A673 (cell line): Measurements from ENCODE around the gene SNTG2. TPM values are rescaled to one million over a fixed set of nuclear protein-coding genes. Genes with fewer than 3 reads are reported as not detected.

Experiments
- BruUV-seq: library from RNA; stranded (reverse); fragments of 400-500 nt; replicated peaks from 2 replicates; lab custom pipeline; 2021; lab: Mats Ljungman, UMichigan
- CTCF ChIA-PET: fragments of 300-600 bp; sonication (Branson Sonifier 250); formaldehyde crosslinking; loops from one replicate; lab custom pipeline; 2022; ENCODE audit warnings: antibody characterized with exemption; lab: Charles Lee
- POLR2A ChIA-PET: fragments of 300-600 bp; sonication (Branson Sonifier 250); formaldehyde crosslinking; loops from one replicate; lab custom pipeline; 2022; ENCODE audit warnings: antibody characterized with exemption; ENCODE audit not compliant: low non-redundant PET; lab: Charles Lee
- DNase-seq: peaks from one replicate; pipeline ENCODE4 v3.0.0-alpha.2; 2015; ENCODE audit warnings: low spot score
- H3K27ac ChIP-seq: fragments of 200-600 bp; sonication (generic); 2 replicates; pipeline ENCODE4 v1.5.1; 2016; ENCODE audit warnings: mixed run types, low read depth, mild to moderate bottlenecking, mixed read lengths, antibody characterized with exemption, low read length; ENCODE audit not compliant: poor library complexity, severe bottlenecking
- H3K27me3 ChIP-seq: fragments of 200-600 bp; sonication (generic); replicated peaks from 2 replicates; pipeline ENCODE4 v1.6.1; 2017; ENCODE audit warnings: mixed run types, low read depth, mild to moderate bottlenecking, mixed read lengths, antibody characterized with exemption, low read length; ENCODE audit not compliant: insufficient read depth, poor library complexity
- H3K36me3 ChIP-seq: fragments of 200-600 bp; sonication (generic); 2 replicates; pipeline ENCODE4 v1.6.1; 2016; ENCODE audit warnings: mixed run types, mild to moderate bottlenecking, mixed read lengths, antibody characterized with exemption, low read length; ENCODE audit not compliant: insufficient read depth, poor library complexity, severe bottlenecking
- H3K4me1 ChIP-seq: fragments of 200-600 bp; sonication (generic); 2 replicates; pipeline ENCODE4 v1.6.1; 2017; ENCODE audit warnings: mixed run types, mild to moderate bottlenecking, mixed read lengths, antibody characterized with exemption, low read length; ENCODE audit not compliant: insufficient read depth, poor library complexity, severe bottlenecking
- H3K4me3 ChIP-seq: fragments of 200-600 bp; sonication (generic); 2 replicates; pipeline ENCODE4 v1.5.1; 2016; ENCODE audit warnings: low read depth, mixed run types, mild to moderate bottlenecking, mixed read lengths, low read length; ENCODE audit not compliant: poor library complexity, severe bottlenecking
- H3K9me3 ChIP-seq: fragments of 200-600 bp; sonication (generic); 2 replicates; pipeline ENCODE4 v1.6.1; 2016; ENCODE audit warnings: mixed run types, low read depth, mild to moderate bottlenecking, mixed read lengths, antibody characterized with exemption, low read length; ENCODE audit not compliant: poor library complexity, severe bottlenecking
- EZH2 ChIP-seq: fragments of 200-600 bp; sonication (generic); IDR thresholded peaks from 2 replicates; pipeline ENCODE4 v1.6.1; 2017; ENCODE audit warnings: borderline replicate concordance, low read depth, mild to moderate bottlenecking, mixed read lengths, antibody characterized with exemption, low read length; ENCODE audit not compliant: poor library complexity, severe bottlenecking
- intact Hi-C: fragments of 100-400 bp; cut with micrococcal nuclease; formaldehyde crosslinking; loops from one replicate; pipeline ENCODE4 v1.10.0; 2022; ENCODE audit not compliant: unreplicated experiment
- total RNA-seq: library from RNA; stranded (reverse); gene quantifications from 2 replicates; pipeline ENCODE4 v1.2.3, GENCODE V29; 2021
- TF ChIP-seq, protein P1 (sequence below): fragments of 300-800, 200-600 bp; sonication (generic); conservative IDR thresholded peaks from 2 replicates; pipeline ENCODE4 v1.5.1; 2017; ENCODE audit warnings: low read depth, mild to moderate bottlenecking, antibody characterized with exemption, low read length, moderate library complexity, mixed read lengths

SNTG2 gene
- total RNA-seq, 1 experiment from 2014 or later = 3.7 TPM

DNA sequence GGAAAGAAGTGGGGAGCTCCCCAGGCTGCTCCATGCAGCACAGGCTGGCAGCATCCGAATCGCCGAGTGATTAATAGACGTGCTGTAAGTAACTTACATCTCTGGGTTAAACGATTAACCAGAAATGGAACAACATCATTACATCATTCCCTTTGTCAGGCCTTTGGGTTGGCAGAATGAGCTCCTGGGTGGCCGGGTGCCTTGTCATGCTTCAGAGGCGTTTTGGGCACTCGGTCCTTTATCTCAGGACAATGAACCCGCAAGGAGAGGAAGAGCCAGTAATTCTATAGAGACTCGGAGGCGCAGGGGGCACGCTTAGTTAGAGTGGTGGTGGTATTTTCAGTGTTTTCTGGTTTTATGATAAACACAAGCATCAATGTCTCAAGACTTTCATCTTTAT, 315.7 kb downstream of the SNTG2 start:
- Histone ChIP-seq H3K27ac (no peak overlapping the region), H3K27me3 (no peaks in the 10 kb centered on the region), H3K4me1 (no peaks in the 10 kb centered on the region), H3K36me3 (no peaks in the 10 kb centered on the region), H3K4me3 (no peak overlapping the region), H3K9me3 (no peaks in the 10 kb centered on the region)
- ChIA-PET POLR2A (no interaction called here), CTCF (no interaction called here)
- no TSS peak for BruUV-seq
- no peak for TF ChIP-seq EZH2
- TF ChIP-seq, protein P1, sequence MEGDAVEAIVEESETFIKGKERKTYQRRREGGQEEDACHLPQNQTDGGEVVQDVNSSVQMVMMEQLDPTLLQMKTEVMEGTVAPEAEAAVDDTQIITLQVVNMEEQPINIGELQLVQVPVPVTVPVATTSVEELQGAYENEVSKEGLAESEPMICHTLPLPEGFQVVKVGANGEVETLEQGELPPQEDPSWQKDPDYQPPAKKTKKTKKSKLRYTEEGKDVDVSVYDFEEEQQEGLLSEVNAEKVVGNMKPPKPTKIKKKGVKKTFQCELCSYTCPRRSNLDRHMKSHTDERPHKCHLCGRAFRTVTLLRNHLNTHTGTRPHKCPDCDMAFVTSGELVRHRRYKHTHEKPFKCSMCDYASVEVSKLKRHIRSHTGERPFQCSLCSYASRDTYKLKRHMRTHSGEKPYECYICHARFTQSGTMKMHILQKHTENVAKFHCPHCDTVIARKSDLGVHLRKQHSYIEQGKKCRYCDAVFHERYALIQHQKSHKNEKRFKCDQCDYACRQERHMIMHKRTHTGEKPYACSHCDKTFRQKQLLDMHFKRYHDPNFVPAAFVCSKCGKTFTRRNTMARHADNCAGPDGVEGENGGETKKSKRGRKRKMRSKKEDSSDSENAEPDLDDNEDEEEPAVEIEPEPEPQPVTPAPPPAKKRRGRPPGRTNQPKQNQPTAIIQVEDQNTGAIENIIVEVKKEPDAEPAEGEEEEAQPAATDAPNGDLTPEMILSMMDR = no peak
- intact Hi-C loops = no loop called here
- DNase-seq = no peak

- H3K36me3 ChIP-seq = no peaks in the 10 kb centered on the region
- TF ChIP-seq, protein P1 = no peak
- TF ChIP-seq EZH2 = no peak
- no peaks in the 10 kb centered on the region for H3K27me3 ChIP-seq
- ChIA-PET CTCF (no interaction called here), POLR2A (no interaction called here)
- no peak overlapping the region for H3K27ac ChIP-seq
- intact Hi-C loops = no loop called here
- H3K4me1 ChIP-seq = no peaks in the 10 kb centered on the region
- BruUV-seq = no TSS peak
- no peak for DNase-seq
- H3K4me3 ChIP-seq = no peak overlapping the region
- no peaks in the 10 kb centered on the region for H3K9me3 ChIP-seq
Observed at GRCh38 chr2:1268034-1268433, 317.4 kb downstream of the SNTG2 start.

DNA sequence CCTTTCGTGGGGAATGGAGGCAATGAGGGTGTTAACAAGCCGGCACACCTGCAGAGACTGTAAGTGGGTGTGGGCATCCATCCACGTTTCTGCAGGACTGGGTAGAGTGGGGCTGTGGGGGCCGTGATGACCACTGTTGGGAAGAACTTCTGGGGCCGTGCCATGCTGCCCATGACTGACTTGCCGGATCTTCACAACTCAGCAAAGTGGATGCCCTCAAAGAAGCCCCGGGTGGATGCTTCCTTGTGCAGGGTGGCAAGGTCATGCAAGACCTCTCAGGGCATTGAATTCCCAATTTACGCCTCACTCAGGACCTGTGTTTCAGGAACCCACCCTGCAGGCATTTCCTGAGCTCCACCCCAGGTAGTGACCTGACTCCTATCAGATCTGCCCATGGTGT, 319.2 kb downstream of the SNTG2 start:
- no peak for TF ChIP-seq EZH2
- TF ChIP-seq, protein P1 = no peak
- H3K36me3 ChIP-seq = no peaks in the 10 kb centered on the region
- no TSS peak for BruUV-seq
- H3K4me1 ChIP-seq = no peaks in the 10 kb centered on the region
- no peaks in the 10 kb centered on the region for H3K27me3 ChIP-seq
- intact Hi-C loops = no loop called here
- no peak for DNase-seq
- H3K4me3 ChIP-seq = no peak overlapping the region
- ChIA-PET POLR2A (no interaction called here), CTCF (no interaction called here)
- no peak overlapping the region for H3K27ac ChIP-seq
- no peaks in the 10 kb centered on the region for H3K9me3 ChIP-seq
